Right lobe of liver (tissue), 4 donors: Measurements from ENCODE around the gene B4GALT4.

Experiments
- CTCF ChIP-seq, 4 donors: fragments of 200-600 bp in 3 of 4; fragments of 450-650 bp in 1 of 4; IDR thresholded peaks; one replicate each; pipeline versions ENCODE4 v1.5.1 to v1.8.0; 2016 to 2022; ENCODE audit warnings: antibody characterized with exemption in 4 of 4, mild to moderate bottlenecking in 2 of 4
- POLR2A ChIP-seq: fragments of 450-650 bp; IDR thresholded peaks from one replicate; pipeline ENCODE4 v1.6.1; 2017; ENCODE audit warnings: antibody characterized with exemption, mild to moderate bottlenecking
- donor health status: DM: no; HTN: no; CAD: no.
- donor health status: DM: no; HTN: no; CAD: no.
- donor health status: DM: no; HTN: yes; CAD: no.

DNA sequence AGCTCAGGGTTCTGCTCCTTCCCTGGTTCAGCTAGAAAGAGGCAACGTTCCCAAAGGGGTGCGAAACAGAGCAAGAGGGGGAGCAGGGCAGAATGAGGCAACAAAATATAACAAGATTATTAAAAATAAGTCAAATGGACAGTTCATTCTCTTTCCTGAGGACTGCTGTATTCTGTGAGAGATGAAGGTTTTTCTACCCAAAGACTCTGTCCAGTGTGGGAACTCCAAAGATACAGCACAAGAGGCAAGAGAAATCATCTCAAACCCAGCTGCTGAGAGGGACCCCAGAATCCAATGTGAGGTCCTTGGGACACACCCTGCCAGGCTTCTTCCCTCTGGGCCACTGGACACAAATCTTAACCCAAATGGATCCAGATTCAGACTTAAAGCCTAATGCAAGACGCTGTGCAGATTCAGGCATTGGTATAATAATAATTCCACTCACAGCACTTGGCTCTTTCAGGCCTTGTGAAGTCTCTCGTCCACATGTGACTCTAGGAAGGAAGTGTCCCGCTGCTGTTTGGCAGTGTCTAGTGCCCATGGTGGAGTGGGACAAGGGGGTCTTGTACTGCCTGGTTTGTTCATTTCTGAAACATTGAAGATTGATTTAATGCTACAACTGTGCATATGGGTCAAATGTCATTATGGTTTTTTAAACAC, 39.0 kb upstream of the B4GALT4 start:
- TF ChIP-seq CTCF (IDR thresholded peaks at IDR 0.05) (no peak), POLR2A (no peak)
